Colon (tissue), 2 donors: ENCODE measurements around the gene SELPLG.
"Not testable (repeated sequence)": the region's sequence is repeated elsewhere in the genome, so short reads cannot be mapped to it uniquely, and the experiment has no call there.

ENCODE experiments used
- FAIRE-seq: peaks from 2 replicates; lab custom pipeline; 2012; peaks lifted over from hg19 to GRCh38; lab: Jason Lieb, UNC
- donor health status: control.
- donor health status: control.

The SELPLG gene

DNA sequence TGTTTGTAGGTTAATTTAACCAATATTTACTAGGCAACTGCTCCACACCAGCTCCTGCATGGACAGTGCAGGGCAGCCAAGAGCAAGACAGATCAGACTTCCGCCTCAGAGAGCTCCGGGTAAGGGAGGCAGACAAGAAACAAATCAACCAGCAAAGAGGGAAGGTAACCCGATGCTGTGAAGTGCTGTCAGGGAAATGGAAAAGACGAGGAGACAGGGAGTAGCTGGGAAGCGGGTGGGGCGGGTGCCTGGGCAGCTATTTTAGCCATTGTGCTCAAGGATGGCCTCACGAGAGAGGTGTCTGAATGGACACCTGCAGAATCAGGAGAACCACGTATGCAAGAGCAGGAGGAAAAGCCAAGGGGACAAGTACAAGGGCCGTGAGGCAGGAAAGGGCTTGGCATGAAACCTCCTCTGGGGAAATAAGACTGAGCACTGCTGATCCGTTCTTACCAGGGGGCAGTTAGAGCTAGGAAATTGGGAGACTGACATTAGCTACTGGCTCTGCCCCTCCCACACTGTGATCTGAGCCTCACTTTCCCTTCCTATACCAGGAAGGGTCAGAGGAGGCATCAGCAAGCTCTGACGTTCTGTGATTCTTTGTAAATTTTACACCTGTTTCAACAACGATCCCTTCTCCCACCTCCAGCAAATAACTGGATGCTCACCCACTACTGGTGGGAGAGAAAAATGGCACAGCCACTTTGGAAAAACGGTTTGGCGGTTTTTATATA, 29.3 kb downstream of the SELPLG start:
- no peak for FAIRE-seq

DNA sequence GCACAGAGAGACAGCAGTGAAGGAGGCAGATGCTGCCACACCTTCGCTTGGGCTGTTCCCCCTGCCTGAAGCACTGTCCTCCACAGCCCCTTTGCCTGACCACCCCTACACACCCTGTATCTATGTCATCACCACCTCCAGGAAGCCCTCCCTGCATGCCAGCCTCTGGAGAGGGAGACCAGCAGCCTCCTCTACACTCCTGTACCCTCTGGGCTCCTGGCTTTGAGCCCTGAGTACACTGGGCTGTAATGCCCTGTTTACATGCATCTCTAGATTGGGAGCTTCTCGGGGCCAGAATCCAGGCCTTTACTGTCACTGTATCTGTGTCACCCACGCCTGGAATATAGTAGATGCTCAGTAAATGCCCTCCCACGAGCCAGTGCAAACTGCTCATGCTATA, 30.0 kb downstream of the SELPLG start:
- no peak for FAIRE-seq

DNA sequence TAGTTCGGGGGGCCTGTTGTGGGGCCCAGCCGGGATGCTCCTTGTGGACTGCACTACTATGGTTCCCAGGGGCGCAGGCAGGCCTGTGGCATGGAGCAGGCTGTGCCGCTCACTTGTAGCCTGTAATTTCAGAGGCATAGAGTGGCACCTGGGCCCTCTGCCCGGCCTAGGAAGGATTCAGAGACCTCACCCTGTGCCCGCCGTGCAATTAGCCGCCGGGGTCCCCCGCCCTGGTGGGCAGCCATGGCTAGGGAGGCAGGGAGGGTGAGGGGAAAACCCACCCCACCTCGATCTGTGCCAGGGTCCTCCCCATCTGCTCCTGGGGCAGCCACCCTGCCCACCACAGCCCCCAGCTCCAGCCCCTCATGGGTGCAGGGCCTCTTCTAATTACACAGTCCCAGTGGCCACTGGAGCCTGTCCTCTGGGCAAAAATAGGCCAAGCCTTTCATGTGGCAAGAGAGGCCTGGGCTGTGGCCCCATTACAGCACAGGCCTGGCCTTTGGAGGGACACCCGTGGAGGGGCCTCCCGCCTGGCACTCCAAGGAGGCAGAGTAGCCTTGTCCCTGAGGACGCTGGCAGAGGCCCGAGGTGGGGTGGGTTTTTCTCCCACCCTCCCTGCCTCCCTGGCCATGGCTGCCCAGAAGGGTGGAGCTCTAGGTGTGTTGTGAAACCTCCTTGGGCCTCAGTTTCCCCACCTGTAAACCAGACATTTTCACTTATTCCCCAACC, 30.6 kb downstream of the SELPLG start:
- FAIRE-seq, result no peak

DNA sequence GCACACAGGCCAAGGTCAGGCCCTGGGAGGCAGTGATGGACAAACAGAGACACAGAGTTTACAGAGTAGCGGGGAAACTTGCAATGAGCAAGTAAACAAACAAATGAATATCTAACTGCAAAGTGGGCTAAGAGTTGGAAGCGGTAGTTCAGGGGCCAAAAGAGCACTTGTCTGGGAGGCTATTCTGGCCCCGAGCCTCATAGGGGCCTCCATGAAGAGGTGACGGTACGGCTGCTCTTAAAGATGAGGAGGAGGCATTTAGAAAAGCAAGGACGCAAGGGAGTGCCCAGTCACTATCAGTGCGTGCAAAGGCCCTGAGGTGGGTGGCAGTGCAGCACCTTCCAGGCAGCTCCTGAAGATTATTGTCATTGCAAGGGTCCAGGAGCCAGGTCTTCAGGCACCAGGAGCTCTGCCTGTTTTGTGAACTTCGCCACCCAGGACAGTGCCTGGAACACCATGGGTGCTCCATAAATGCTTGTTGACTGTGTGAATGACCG, 31.4 kb downstream of the SELPLG start:
- FAIRE-seq, result no peak

DNA sequence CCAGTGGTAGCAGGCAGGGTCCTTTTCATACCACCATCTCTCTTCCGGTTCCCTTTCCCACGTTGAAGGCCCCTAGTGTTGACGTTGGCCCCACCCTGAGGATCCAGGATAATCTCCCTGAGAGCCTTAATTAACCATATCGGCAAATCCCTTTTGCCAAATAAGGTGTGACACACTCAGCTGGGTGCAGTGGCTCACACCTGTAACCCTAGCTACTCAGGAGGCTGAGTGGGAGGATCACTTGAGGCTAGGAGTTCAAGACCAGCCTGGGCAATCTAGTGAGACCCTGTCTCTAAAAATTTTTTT, 33.0 kb downstream of the SELPLG start:
- no peak for FAIRE-seq

DNA sequence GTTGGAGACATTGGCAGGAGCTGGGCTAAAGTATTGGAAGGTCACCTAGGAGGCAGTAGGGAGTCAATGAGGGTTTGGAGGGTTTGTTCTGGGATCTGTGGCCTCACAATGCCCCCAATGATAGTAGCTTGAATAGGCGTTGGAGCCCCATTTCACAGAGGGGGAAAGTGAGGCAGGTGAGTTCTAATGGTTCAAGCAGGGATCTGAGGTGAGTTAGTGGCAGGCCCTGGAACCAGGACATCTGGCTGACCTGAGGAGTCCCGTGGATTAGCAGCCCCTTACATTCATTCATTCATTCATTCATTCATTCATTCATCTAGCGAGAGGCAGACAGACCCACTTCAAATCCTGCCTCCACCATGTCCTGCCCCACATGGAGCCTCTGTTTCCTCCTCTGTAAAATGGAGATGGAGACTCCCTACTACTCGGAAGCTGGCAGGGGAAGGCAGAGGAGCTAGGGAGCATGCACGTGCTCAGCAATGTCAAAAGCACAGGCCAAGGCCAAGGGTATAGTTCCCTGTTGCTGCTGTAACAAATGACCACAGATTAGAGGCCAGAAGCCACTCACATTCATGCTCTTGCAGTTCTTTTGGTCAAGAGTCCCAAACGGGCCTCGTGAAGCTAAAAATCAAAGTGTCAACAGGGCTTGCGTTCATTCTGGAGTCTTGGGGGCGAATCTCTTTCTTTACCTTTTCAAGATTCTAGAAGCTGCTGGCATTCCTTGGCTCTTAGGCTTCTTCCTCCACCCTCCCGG, 33.6 kb downstream of the SELPLG start:
- FAIRE-seq, result no peak

DNA sequence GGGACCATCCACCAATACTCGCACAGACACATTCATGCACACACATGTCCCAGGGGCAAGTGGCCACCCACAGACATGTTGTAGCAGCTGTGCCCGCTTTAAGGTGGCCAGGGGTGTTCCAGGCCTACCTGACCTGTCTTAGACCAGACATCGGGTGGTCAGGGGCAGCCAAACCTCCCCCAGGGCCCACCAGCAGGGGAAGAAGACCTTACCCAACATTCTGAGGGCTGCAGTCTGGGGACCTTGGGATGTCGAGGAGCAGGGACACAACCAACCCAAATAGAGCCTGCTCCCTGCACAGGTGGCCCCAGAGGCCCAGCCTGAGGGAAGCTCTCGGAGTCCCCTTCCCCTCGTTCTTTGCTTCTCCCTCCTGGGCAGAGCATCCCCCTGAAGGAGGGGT, 34.2 kb downstream of the SELPLG start:
- FAIRE-seq, result no peak

DNA sequence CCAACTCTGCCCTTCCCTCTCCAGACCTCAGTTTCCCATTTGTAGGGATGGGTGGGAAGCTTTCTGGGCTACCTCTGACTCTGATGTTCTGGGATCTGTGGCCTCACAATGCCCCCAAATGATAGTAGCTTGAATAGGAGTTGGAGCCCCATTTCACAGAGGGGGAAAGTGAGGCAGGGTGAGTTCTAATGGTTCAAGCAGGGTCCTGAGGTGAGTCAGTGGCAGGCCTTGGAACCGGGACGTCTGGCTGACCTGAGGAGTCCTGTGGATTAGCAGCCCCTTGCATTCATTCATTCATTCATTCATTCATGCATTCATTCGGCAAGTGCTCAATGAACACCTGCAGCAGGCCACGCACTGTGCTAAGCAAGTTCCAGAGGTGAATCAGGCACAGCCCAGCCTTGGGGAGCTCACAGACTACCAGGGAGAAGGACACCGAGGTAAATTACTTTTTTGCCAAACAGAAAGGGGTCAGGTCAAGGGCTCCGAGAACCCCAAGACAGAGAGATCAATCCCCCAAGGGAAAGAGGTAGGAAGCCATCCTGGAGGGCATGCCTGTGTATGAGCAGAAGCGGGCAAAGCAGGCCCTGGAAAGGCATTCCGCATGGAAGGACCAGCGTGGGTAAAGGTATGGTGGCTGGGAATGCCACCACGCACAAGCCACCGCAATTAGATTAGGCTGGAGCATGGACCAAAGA, 35.0 kb downstream of the SELPLG start:
- no peak for FAIRE-seq

DNA sequence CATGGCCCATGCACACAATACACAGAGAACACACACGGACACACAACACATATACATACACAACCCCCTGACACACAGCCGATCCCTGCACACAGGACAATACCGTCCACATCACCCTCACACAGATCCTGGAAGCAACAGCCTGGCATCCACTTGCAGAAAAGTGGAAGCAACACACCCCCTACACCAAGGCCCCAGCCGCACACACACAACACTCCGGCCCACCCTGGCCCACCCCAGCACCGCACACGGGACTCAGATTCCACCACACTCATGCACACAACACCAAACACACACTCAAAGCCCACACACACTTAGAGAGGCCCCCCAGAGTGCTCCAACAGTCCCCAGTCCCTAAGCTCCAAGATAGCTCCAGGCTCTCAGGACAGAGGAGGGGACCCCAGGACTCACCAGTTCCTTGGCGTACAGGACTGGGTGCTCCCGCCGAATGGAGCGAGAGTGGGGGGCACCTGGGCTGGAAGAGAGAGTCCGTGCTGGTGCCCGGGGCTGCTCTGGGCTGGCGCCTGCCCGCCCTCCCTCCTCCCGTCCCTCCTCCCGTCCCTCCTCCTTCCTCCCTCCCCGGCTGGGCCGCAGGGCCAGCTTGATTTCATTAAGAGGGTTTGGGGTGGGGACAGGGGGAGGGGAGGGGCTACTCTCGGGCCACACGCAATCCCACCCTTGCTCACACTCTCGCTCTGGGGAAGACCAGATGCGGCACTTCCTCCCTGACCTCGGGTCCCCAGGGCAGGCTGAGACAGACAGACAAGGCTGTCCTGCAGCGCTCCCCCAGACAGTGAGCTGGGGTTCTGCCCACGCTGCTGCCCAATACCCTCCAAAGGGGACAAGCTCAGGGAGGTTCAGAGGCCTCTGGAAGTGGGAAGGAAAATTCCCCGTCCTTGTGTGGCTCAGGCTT, 35.9 kb downstream of the SELPLG start, which contains the start of gene TMEM119:
Gene TMEM119, minus strand, starts transcription at position 526 of the 913 bp plus-strand sequence. CDS start 5,701 bp downstream, outside the sequence.
- FAIRE-seq, result no peak

DNA sequence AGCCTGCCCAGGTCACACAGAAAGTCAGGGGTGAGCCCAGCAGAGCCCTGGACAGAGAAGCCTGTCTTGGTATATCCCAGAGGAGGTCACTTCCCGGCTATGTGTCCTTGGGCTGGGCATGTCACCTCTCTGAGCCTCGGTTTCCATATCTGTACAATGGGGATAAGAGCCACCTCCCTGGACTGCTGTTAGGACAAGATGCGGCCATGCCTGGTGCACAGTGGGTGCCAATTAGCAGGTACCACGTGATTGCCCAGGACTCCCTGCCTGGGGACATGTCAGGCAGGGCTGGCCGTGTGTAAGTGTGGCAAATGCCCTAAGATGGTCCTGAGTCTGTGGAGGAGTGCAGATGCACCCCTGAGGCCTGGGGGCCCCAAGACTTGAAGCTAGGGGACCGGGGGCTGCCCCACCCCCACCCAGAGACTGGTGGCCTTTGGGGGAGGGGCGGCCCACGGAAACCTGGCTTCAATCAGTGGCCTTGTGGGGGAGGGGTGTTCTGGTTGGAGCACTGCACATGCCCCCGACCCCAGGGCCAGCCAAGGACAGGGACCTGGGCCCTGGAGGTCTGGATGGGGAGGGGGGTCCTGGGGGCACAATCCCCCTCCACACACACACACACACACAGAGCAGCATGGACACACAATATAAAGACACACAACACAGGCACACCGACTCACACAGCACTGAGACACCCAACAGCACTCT, 36.7 kb downstream of the SELPLG start:
- FAIRE-seq, result no peak

DNA sequence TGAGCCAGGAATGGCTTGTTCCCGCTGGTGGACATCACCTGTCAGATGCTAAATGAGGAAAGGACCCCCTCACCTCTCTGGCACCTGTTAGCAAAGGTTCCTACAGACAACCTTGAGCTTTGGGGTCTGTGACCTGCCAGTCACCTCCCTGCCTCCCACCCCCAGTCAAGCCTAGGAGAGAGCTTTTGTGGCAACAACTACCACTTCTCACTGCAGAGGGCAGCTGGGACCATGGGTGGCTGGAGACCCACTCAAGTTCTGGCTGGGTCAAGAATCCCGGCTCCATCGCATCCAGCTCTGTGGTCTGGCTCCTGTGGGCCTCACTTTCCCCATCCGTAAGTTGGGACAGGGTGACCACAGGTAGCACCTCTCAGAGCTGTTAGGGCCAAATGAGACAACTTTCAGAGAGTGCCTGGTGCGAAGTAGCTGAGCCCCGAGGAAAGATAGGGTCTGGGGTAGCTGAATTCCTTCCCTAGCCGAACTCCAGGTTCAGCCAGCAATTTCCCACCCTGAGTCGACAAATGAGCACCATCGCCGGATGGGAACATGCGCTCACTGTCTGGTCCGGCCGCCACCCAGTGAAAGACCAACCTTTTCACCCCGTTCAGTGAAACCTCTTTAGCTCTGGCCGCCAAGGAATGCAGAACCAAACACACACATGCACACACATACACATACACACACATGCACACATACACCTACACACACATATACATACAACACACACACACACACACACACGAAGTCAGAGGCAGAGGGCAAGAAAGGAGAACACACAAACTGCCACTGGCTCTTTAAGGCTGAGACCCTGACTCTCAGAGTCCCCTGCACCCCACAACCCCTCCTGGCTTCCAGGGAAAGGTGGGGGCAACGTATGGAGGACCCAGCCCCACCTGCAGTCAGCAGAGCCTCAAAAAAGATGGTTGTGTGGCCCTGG, 37.7 kb downstream of the SELPLG start:
- no peak for FAIRE-seq

DNA sequence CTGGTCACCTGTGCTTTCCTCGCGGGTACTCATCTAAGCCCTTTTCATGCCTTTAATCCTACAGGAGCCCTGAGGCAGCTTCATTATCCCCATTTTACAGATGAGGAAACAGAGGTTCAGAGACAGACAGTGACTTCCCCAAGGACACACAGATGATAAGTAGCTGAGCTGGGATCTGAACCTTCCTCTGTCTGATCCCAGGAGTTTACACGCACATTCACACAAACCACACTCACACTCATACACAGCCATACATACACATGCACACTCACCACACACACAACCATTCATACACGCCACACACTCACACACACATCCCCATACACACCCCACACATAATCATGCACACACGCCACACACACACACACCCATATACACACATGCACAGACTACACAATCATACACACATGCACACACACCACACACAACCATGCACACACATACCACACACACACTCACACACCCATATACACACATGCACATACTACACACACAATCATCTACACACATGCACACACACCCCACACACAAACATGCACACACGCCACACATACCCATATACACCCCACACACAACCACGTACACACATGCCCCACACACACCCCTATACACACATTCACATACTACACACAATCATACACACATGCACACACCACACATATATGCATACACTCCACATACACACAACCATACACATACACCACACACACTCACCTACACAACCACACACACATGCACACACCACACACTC, 38.6 kb downstream of the SELPLG start:
- FAIRE-seq, result no peak

DNA sequence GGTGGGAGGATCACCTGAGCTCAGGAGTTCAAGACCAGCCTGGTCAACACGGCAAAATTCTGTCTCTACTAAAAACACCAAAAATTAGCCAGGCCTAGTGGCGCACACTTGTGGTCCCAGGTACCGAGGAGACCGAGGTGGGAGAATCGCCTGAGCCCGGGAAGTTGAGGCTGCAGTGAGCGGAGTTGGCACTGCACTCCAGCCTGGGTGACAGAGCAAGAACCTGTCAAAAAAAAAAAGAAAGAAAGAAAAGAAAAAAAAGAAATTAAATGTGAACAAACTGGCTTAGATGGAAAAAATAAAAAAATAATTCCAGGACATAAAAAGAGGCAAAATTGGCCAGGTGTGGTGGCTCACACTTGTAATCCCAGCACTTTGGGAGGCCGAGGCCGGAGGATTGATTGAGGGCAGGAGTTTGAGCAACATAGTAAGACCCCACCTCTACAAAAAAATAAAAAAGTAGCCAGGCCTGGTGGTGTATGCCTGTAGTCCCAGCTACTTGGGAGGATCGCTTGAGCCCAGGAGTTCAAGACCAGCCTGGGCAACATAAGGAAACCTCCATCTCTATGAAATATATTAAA, 39.3 kb downstream of the SELPLG start:
- FAIRE-seq, result no peak

DNA sequence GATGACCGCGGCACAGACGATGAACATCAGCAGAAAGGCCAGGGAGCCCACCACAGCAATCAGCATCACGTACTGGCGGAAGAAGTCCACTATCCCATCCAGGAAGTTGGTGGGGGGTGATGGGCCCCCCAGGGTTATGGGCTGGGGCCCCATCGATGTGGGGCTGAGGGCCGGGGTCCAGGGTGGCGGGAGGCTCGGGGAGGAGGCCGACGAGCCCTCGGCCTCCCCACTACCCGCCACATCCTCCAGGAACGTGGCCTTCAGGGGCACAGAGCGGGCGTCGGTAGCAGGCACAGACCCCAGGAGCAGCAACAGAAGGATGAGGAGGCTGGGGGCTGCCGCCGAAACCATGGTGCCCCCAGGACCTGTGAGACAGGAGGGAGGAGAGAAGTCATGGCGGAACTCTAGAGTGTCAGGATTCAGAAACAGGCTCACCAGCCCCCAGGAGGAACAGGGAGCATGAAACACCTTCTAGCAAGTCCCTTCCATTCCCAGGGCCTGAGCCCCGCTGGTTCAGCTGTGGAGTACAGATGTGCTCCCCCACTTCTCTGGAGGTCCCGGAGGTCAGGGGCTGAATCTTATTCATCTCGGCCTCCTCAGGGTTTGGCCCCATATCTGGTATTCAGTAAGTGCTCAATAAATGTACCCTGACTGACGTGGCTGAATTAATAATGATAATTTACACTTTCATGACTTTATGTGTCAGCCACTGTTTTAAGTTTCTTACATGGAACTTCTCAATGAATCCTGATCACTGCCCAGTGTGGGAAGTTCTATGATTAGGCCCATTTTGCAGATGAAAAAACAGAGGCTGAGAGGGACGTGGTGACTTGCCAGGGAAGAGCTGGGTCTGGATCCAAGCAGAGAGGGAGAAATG, 41.4 kb downstream of the SELPLG start:
- no peak for FAIRE-seq

DNA sequence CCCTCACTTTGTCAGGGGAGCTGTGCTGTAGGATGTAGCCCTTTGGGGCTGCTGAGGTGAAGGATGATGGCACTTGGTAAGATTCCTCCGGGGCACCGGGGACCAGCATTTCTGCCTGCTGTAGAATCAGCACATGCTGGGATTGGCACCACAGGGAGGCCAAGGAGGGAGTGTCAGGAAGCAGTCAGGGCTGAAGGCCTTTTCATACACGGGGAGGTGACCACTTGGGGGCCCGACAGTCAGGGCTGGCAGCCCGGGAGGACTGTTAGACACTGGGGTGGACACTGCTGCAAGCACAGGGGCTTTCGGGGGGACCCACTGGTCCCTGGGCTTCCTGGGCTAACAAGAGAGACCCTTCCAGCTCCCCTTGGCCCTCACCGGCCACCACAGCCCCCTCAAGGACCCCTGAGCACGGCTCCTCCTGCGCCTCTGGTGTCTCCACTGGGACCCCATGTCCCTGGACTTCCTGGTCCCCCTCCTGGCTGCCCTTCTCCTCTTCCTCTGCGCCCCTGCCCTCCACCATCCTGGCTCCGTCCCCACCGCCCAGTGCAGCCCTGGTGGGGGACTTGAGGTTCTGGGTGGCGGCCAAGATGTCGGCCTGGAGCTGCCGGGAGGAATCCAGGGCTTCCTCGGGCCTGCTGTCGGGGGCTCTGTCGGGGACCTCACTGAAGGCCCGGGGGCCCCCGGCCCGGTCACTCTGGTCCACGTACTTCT, 42.3 kb downstream of the SELPLG start:
- no peak for FAIRE-seq

DNA sequence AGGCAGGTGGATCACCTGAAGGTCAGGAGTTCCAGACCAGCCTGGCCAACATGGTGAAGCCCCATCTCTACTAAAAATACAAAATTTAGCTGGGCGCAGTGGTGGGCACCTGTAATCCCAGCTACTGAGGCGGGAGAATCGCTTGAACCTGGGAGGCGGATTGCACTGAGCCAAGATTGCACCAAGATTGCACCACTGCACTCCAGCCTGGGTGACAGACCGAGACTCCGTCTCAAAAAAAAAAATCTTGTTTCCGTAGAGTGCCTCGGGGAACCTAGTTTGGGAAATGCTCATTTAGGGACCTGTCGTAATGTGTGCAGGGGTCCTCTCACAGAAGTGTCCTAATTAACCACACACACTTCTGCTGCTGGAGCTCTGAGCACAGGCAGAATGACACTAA, 43.2 kb downstream of the SELPLG start:
- FAIRE-seq, result not testable (repeated sequence)

DNA sequence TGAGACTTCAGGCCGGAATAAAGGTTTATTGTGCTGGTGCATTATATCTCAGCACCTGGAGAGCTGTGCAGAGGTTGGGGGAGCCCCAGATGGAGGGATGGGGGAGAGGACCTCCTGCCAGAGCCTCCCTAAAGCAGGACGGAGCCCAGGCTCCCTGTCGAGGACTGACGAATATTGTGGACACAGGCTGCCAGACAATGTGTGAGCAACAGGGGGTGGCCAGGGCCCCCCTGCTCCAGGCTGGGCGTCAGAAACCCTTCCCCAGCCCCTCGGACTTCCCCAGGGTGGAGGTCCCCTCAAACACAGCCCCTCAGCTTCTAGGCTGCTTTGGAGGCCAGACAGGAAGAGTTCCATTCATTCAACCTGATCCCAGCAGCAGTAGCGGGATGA, 43.9 kb downstream of the SELPLG start:
- no peak for FAIRE-seq
